T-helper 1 cell treated with Interleukin-12 subunit alpha and Interleukin-12 subunit beta and Interleukin-4 antibody, amounts not matched to agents 30 μg/mL and 1 μg/mL, for 36 hours (primary cell): ENCODE data around the gene HOXD12.

Experiments used
- H3K27ac Mint-ChIP-seq: one replicate; pipeline ENCODE4 v1.8.0; 2021; ENCODE audit warnings: mild to moderate bottlenecking, mixed read lengths
- H3K27me3 Mint-ChIP-seq: one replicate; pipeline ENCODE4 v1.8.0; 2021; ENCODE audit warnings: low read depth, mixed read lengths
- H3K36me3 Mint-ChIP-seq: one replicate; pipeline ENCODE4 v1.8.0; 2021; ENCODE audit warnings: low read depth, mixed read lengths
- H3K4me1 Mint-ChIP-seq: one replicate; pipeline ENCODE4 v1.8.0; 2021; ENCODE audit warnings: low read depth, mixed read lengths
- H3K4me3 Mint-ChIP-seq: one replicate; pipeline ENCODE4 v1.8.0; 2021; ENCODE audit warnings: mild to moderate bottlenecking, moderate library complexity, mixed read lengths
- H3K9me3 Mint-ChIP-seq: one replicate; pipeline ENCODE4 v1.8.0; 2021; ENCODE audit warnings: mixed read lengths

HOXD12 gene

GRCh38 chr2:176099728-176100546 is at the start of gene HOXD12:
TSS of gene HOXD12 (plus strand) at chr2:176099795. CDS start at chr2:176099802, 7 bp downstream.
- Mint-ChIP-seq H3K4me1 (peaks cover 14% of the 10 kb centered on the region), H3K27me3 (peaks cover 95% of the 10 kb centered on the region), H3K9me3 (no peaks in the 10 kb centered on the region), H3K4me3 (no peak within 1 kb of the TSS), H3K27ac (no peak within 1 kb of the TSS), H3K36me3 (peaks cover 2% of the 10 kb centered on the region)

- H3K9me3 Mint-ChIP-seq = no peaks in the 10 kb centered on the region
- H3K4me1 Mint-ChIP-seq = no peaks in the 10 kb centered on the region
- H3K27me3 Mint-ChIP-seq = peaks cover 31% of the 10 kb centered on the region
- no peak overlapping the region for H3K27ac Mint-ChIP-seq
- H3K36me3 Mint-ChIP-seq = no peaks in the 10 kb centered on the region
- no peak overlapping the region for H3K4me3 Mint-ChIP-seq
These were observed 43.2 kb upstream of the HOXD12 start for GRCh38 chr2:176056406-176056805.

- H3K4me1 Mint-ChIP-seq = peaks cover 3% of the 10 kb centered on the region
- peaks cover 69% of the 10 kb centered on the region for H3K27me3 Mint-ChIP-seq
- no peak overlapping the region for H3K4me3 Mint-ChIP-seq
- H3K36me3 Mint-ChIP-seq = no peaks in the 10 kb centered on the region
- no peaks in the 10 kb centered on the region for H3K9me3 Mint-ChIP-seq
- H3K27ac Mint-ChIP-seq = no peak overlapping the region
These were observed 35.6 kb upstream of the HOXD12 start for GRCh38 chr2:176063958-176064357.

GRCh38 chr2:176066645-176067588 is 32.7 kb upstream of the HOXD12 start:
- Mint-ChIP-seq H3K4me3 (no peak overlapping the region), H3K9me3 (no peaks in the 10 kb centered on the region), H3K27me3 (peaks cover 85% of the 10 kb centered on the region), H3K36me3 (no peaks in the 10 kb centered on the region), H3K4me1 (peaks cover 3% of the 10 kb centered on the region), H3K27ac (no peak overlapping the region)

GRCh38 chr2:176067589-176068418 is 31.8 kb upstream of the HOXD12 start:
- no peak overlapping the region for H3K4me3 Mint-ChIP-seq

GRCh38 chr2:176068419-176068832 is 31.2 kb upstream of the HOXD12 start:
- no peak overlapping the region for H3K4me3 Mint-ChIP-seq
- no peak overlapping the region for H3K27ac Mint-ChIP-seq
- peaks cover 88% of the 10 kb centered on the region for H3K27me3 Mint-ChIP-seq
- H3K36me3 Mint-ChIP-seq = no peaks in the 10 kb centered on the region
- H3K4me1 Mint-ChIP-seq = peaks cover 3% of the 10 kb centered on the region
- no peaks in the 10 kb centered on the region for H3K9me3 Mint-ChIP-seq

More at GRCh38 chr2:176067589-176068418, 31.8 kb upstream of the HOXD12 start:
- H3K36me3 Mint-ChIP-seq = no peaks in the 10 kb centered on the region
- H3K9me3 Mint-ChIP-seq = no peaks in the 10 kb centered on the region
- H3K27me3 Mint-ChIP-seq = peaks cover 87% of the 10 kb centered on the region
- no peak overlapping the region for H3K27ac Mint-ChIP-seq
- H3K4me1 Mint-ChIP-seq = peaks cover 3% of the 10 kb centered on the region

- Mint-ChIP-seq H3K36me3 (no peaks in the 10 kb centered on the region), H3K4me1 (peaks cover 3% of the 10 kb centered on the region), H3K4me3 (no peak overlapping the region), H3K9me3 (no peaks in the 10 kb centered on the region), H3K27me3 (peaks cover 91% of the 10 kb centered on the region), H3K27ac (no peak overlapping the region)
These were observed 28.0 kb upstream of the HOXD12 start for GRCh38 chr2:176071330-176072291.

- H3K27ac Mint-ChIP-seq = no peak overlapping the region
- peaks cover 92% of the 10 kb centered on the region for H3K27me3 Mint-ChIP-seq
- no peaks in the 10 kb centered on the region for H3K9me3 Mint-ChIP-seq
- no peaks in the 10 kb centered on the region for H3K36me3 Mint-ChIP-seq
- peaks cover 3% of the 10 kb centered on the region for H3K4me1 Mint-ChIP-seq
- no peak overlapping the region for H3K4me3 Mint-ChIP-seq
These were observed 27.3 kb upstream of the HOXD12 start for GRCh38 chr2:176072292-176072669.

GRCh38 chr2:176072951-176073904 is 26.4 kb upstream of the HOXD12 start:
- Mint-ChIP-seq H3K27ac (no peak overlapping the region), H3K4me1 (peaks cover 3% of the 10 kb centered on the region), H3K9me3 (no peaks in the 10 kb centered on the region), H3K4me3 (no peak overlapping the region), H3K27me3 (peaks cover 84% of the 10 kb centered on the region), H3K36me3 (no peaks in the 10 kb centered on the region)

GRCh38 chr2:176074919-176075425 is 24.6 kb upstream of the HOXD12 start:
- peaks cover 9% of the 10 kb centered on the region for H3K4me1 Mint-ChIP-seq
- H3K36me3 Mint-ChIP-seq = peaks cover 2% of the 10 kb centered on the region
- peaks cover 82% of the 10 kb centered on the region for H3K27me3 Mint-ChIP-seq
- H3K4me3 Mint-ChIP-seq = no peak overlapping the region
- no peak overlapping the region for H3K27ac Mint-ChIP-seq
- no peaks in the 10 kb centered on the region for H3K9me3 Mint-ChIP-seq

- Mint-ChIP-seq H3K4me1 (peaks cover 9% of the 10 kb centered on the region), H3K27me3 (peaks cover 77% of the 10 kb centered on the region), H3K4me3 (no peak overlapping the region), H3K27ac (no peak overlapping the region), H3K36me3 (peaks cover 2% of the 10 kb centered on the region), H3K9me3 (no peaks in the 10 kb centered on the region)
These were observed 24.1 kb upstream of the HOXD12 start for GRCh38 chr2:176075481-176075880.

- Mint-ChIP-seq H3K36me3 (peaks cover 2% of the 10 kb centered on the region), H3K4me3 (no peak overlapping the region), H3K4me1 (peaks cover 9% of the 10 kb centered on the region), H3K9me3 (no peaks in the 10 kb centered on the region), H3K27ac (no peak overlapping the region), H3K27me3 (peaks cover 75% of the 10 kb centered on the region)
These were observed 23.5 kb upstream of the HOXD12 start for GRCh38 chr2:176076063-176076462.
